ENCODE measurements around the gene RXRG. TPM values are rescaled to one million over a fixed set of nuclear protein-coding genes. Genes with fewer than 3 reads are reported as not detected.

Gene RXRG
- total and polyA plus RNA-seq, 2 donors (not counting 1 experiment from before 2014, with no cell fraction given), result under 0.01 to 0.31 TPM

DNA sequence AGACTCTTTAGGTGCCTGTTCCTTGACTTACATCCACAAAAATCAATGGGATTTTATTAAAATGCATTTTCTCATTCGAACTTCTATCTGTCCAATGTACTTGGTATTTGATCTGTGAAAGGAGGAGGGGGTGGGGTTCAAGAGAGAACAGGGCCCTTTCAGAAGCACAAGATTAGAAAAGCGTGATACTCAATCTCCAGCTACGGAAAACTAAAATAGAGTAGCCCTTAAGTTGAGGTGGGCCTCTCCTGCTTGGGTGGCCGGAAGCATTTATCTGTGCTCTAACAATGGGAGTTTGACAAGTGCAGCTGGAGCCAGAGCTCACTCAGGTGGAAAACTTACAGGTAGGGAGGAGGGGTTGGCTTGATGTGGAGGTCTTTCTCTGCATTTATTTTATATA lies 462 bp upstream of the RXRG start:
- Histone ChIP-seq H3K9me3 (ENCODE audit: control insufficient read depth, insufficient read depth, low read depth, low read length) (no peaks in the 10 kb centered on the region), H3K27ac (ENCODE audit: insufficient read depth, low read length) (no peak overlapping the region), H3K4me2 (ENCODE audit: extremely low read depth, insufficient read depth, low read length) (no peak overlapping the region), H4K20me1 (ENCODE audit: control insufficient read depth, extremely low read depth, insufficient read depth, low read length) (no peaks in the 10 kb centered on the region), H3K9ac (ENCODE audit: insufficient read depth, low read length) (no peak overlapping the region), H2AFZ (ENCODE audit: low read length) (no peak overlapping the region), H3K79me2 (ENCODE audit: control insufficient read depth, insufficient read depth, low read length) (no peaks in the 10 kb centered on the region), H3K27me3 (ENCODE audit: control insufficient read depth, insufficient read depth, low read length) (peaks cover 16% of the 10 kb centered on the region), H3K36me3 (ENCODE audit: control insufficient read depth, insufficient read depth, low read length) (no peaks in the 10 kb centered on the region), H3K4me3 (replicated peaks in 1 of 4; ENCODE audit: control extremely low read depth in 1 of 4, insufficient read depth in 1 of 4, low read depth in 3 of 4, low read length in 4 of 4) (no peak overlapping the region), H3K4me1 (ENCODE audit: control insufficient read depth, extremely low read depth, insufficient read depth, low read length) (no peaks in the 10 kb centered on the region)
- no peak for DNase-seq (ENCODE audit: low read depth in 2 of 2)
- TF ChIP-seq EZH2 (IDR thresholded peaks at IDR 0.05; ENCODE audit: low read length, missing control alignments), result no peak
- TF ChIP-seq, protein P1, sequence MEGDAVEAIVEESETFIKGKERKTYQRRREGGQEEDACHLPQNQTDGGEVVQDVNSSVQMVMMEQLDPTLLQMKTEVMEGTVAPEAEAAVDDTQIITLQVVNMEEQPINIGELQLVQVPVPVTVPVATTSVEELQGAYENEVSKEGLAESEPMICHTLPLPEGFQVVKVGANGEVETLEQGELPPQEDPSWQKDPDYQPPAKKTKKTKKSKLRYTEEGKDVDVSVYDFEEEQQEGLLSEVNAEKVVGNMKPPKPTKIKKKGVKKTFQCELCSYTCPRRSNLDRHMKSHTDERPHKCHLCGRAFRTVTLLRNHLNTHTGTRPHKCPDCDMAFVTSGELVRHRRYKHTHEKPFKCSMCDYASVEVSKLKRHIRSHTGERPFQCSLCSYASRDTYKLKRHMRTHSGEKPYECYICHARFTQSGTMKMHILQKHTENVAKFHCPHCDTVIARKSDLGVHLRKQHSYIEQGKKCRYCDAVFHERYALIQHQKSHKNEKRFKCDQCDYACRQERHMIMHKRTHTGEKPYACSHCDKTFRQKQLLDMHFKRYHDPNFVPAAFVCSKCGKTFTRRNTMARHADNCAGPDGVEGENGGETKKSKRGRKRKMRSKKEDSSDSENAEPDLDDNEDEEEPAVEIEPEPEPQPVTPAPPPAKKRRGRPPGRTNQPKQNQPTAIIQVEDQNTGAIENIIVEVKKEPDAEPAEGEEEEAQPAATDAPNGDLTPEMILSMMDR (conservative IDR thresholded peaks at IDR 0.05 in 1 of 2, IDR thresholded peaks at IDR 0.05 in 1 of 2; ENCODE audit: low read depth in 1 of 2, low read length in 2 of 2), result no peak

DNA sequence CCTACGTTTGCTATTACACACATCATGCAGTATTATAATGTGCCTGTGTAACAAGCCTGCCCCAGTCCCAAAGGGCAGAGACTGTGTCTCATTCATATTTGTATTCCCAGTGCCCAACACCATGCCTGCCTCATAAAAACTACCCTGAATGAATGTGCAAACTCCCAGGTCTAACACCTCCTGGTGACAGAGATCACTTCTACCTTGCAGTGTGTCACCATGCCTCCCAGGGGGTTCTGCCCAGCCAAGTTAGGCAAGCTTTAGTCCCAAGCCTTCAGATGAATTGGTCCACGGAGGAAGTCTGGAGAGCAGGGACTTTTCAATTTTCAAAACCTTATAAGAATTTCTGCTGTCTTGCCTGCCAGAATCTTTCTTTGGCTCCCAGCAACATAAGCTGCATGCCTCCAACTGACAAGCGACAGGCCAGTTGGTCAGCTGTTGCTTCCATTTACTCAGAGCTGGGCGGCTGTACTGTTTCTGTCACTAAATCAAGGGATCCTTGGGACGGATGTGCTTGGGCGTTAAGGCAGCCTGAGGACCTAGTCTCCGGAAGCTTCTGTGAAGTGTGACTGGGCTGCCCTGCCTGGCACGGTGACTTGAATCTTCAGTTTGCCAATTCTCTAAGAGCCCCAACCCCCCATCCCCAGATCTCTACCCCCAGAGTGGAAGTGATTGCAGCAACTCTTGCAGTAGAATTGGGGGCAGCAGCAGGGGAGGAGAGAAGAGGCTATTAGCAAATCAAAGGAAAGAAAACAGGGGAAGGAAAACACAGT lies 1.2 kb downstream of the RXRG start:
- no peaks in the 10 kb centered on the region for H3K4me1 ChIP-seq (ENCODE audit: control insufficient read depth, extremely low read depth, insufficient read depth, low read length)
- H3K36me3 ChIP-seq (ENCODE audit: control insufficient read depth, insufficient read depth, low read length), result no peaks in the 10 kb centered on the region
- no peak overlapping the region for H2AFZ ChIP-seq (ENCODE audit: low read length)
- H3K4me3 ChIP-seq (replicated peaks in 1 of 4; ENCODE audit: control extremely low read depth in 1 of 4, insufficient read depth in 1 of 4, low read depth in 3 of 4, low read length in 4 of 4), result no peak overlapping the region
- no peak overlapping the region for H3K4me2 ChIP-seq (ENCODE audit: extremely low read depth, insufficient read depth, low read length)
- H3K9ac ChIP-seq (ENCODE audit: insufficient read depth, low read length), result no peak overlapping the region
- H3K27me3 ChIP-seq (ENCODE audit: control insufficient read depth, insufficient read depth, low read length), result peaks cover 16% of the 10 kb centered on the region
- DNase-seq (ENCODE audit: low read depth in 2 of 2), result no peak
- H3K27ac ChIP-seq (ENCODE audit: insufficient read depth, low read length), result no peak overlapping the region
- no peaks in the 10 kb centered on the region for H4K20me1 ChIP-seq (ENCODE audit: control insufficient read depth, extremely low read depth, insufficient read depth, low read length)
- TF ChIP-seq, protein P1 (conservative IDR thresholded peaks at IDR 0.05 in 1 of 2, IDR thresholded peaks at IDR 0.05 in 1 of 2; ENCODE audit: low read depth in 1 of 2, low read length in 2 of 2), result no peak
- TF ChIP-seq EZH2 (IDR thresholded peaks at IDR 0.05; ENCODE audit: low read length, missing control alignments), result no peak
- H3K79me2 ChIP-seq (ENCODE audit: control insufficient read depth, insufficient read depth, low read length), result no peaks in the 10 kb centered on the region
- no peaks in the 10 kb centered on the region for H3K9me3 ChIP-seq (ENCODE audit: control insufficient read depth, insufficient read depth, low read depth, low read length)

DNA sequence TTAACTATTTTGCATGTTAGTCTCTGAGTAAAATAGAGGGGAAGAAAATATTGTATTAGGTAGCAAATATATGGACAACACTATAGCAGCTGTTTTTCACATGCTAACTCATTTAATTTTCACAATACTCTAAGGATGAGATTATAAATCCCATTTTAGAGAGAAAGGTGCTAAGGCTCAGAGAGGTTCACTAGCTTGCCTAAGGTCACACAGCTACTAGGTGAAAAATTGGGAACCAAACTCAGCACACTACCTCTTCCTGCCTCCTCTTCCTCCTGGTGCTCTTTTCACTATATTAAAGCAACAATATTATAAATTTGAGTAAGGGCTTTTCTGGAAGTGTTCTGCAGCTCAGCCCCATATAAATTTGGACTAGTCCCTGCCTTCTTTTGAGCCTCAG lies 2.3 kb downstream of the RXRG start:
- H3K36me3 ChIP-seq (ENCODE audit: control insufficient read depth, insufficient read depth, low read length), result no peaks in the 10 kb centered on the region
- peaks cover 16% of the 10 kb centered on the region for H3K27me3 ChIP-seq (ENCODE audit: control insufficient read depth, insufficient read depth, low read length)
- no peak for TF ChIP-seq EZH2 (IDR thresholded peaks at IDR 0.05; ENCODE audit: low read length, missing control alignments)
- TF ChIP-seq, protein P1 (conservative IDR thresholded peaks at IDR 0.05 in 1 of 2, IDR thresholded peaks at IDR 0.05 in 1 of 2; ENCODE audit: low read depth in 1 of 2, low read length in 2 of 2), result no peak
- no peak for DNase-seq (ENCODE audit: low read depth in 2 of 2)
- H3K79me2 ChIP-seq (ENCODE audit: control insufficient read depth, insufficient read depth, low read length), result no peaks in the 10 kb centered on the region
- H3K4me1 ChIP-seq (ENCODE audit: control insufficient read depth, extremely low read depth, insufficient read depth, low read length), result no peaks in the 10 kb centered on the region
- H4K20me1 ChIP-seq (ENCODE audit: control insufficient read depth, extremely low read depth, insufficient read depth, low read length), result no peaks in the 10 kb centered on the region
- no peaks in the 10 kb centered on the region for H3K9me3 ChIP-seq (ENCODE audit: control insufficient read depth, insufficient read depth, low read depth, low read length)
- no peak overlapping the region for H3K9ac ChIP-seq (ENCODE audit: insufficient read depth, low read length)
- no peak overlapping the region for H3K4me2 ChIP-seq (ENCODE audit: extremely low read depth, insufficient read depth, low read length)
- H2AFZ ChIP-seq (ENCODE audit: low read length), result no peak overlapping the region
- no peak overlapping the region for H3K4me3 ChIP-seq (replicated peaks in 1 of 4; ENCODE audit: control extremely low read depth in 1 of 4, insufficient read depth in 1 of 4, low read depth in 3 of 4, low read length in 4 of 4)
- no peak overlapping the region for H3K27ac ChIP-seq (ENCODE audit: insufficient read depth, low read length)

Measured in fibroblast of lung (primary cell).